Left forelimb (tissue), 1 donor: Measurements from ENCODE around the gene LCE1B.

Experiments used
- DNase-seq: peaks from one replicate; pipeline ENCODE4 v3.0.0-alpha.2; 2018; ENCODE audit warnings: low spot score

LCE1B gene

DNA sequence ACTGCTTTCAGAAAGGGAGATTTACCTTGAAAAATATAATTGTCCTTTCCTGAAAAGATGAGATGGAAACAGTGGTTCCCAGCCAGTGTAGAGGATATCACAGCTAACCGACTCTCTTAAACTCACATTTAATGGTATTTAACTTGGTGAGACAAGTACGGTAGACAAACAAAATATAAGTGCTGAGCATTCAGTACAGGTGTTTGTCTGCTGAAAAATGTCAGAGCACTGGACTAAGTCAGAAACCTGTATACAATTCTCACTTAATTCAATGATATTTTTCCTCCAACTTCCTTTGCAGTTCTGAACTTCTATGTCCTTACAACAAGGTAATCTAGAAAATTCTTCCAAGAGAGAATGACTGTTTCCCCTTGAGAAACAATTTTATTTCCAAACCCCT is at the start of gene LCE1B:
Gene LCE1B (plus strand): TSS at position 301 of the 400 bp plus-strand sequence. CDS start 476 bp downstream, outside the sequence.
- no peak for DNase-seq

- DNase-seq, result no peak
Observed at GRCh38 chr1:152768847-152769533, 42.8 kb upstream of the LCE1B start.

DNA sequence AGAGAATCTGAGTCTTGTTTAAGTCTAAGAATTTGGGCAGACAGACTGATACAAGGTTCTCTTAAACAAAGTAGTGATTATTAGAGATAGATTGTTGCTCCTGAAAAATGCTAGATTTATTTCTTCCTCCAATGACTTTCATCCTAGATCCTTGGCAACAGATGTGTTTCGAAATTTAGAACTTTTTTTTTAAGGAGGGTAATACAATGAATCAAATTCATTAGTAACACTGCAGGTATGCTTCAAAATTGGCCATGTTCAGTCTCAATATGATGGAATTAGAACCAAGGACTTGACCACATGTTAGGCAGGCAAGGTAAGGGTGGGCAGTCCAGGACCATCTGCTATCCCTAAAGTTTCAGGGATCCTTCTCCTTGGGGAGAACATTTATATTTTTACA is 41.4 kb upstream of the LCE1B start:
- no peak for DNase-seq

DNA sequence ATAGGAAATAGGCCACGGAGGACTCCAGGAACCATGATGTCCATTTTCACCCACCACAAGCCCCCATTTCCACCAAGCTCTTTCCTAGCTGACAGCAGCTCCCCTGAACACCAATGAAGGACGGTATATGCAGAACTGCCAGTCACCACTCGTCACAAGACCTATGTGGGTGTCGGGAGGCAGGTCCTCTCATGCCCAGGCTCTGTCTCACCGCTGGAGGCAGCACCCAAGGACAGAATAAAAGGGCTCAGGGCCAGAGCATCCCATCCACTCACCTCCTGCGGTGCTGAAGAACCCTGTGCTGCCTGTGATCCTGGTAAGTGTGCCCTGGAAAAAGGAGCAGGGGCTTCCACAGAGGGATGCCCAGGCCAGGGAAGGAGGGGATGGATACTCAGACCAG is 36.9 kb upstream of the LCE1B start, which contains the start of gene LCE1F:
Gene LCE1F (plus strand): TSS at position 266 of the 400 bp plus-strand sequence. CDS start 1,232 bp downstream, outside the sequence.
- no peak for DNase-seq

GRCh38 chr1:152776361-152776760 is 35.4 kb upstream of the LCE1B start:
- DNase-seq, result no peak

- DNase-seq, result no peak
Observed at GRCh38 chr1:152777510-152778137, 34.1 kb upstream of the LCE1B start.

- DNase-seq, result no peak
Observed at GRCh38 chr1:152783095-152783494, 28.7 kb upstream of the LCE1B start.

GRCh38 chr1:152786077-152786476 is 25.7 kb upstream of the LCE1B start, which contains the start of gene LCE1E:
TSS of gene LCE1E (plus strand) at chr1:152786257. CDS start at chr1:152787300, 1,043 bp downstream.
- no peak for DNase-seq

- DNase-seq, result no peak
Observed at GRCh38 chr1:152795686-152796085, 16.1 kb upstream of the LCE1B start.

DNA sequence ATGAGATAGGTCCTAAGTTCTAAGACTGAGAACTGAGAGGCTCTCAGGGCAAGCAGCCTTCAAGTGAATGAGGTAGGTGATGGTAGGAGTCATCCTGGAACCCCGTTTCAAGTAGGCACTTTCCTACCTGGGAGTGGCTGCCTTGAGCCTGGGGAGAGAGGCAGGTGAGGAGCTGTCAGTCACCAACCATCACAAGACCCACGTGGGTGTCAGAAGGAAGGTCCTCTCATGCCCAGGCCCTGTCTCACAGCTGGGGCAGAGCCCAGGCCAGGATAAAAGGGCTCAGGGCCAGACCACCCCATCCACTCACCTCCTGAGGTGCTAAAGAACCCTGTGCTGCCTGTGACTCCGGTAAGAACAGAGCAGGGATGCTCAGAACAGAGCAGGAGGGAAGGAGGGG is 15.3 kb upstream of the LCE1B start, which contains the start of gene LCE1D:
Gene LCE1D (plus strand): TSS at position 301 of the 400 bp plus-strand sequence. CDS start 1,074 bp downstream, outside the sequence.
- no peak for DNase-seq

GRCh38 chr1:152801333-152801732 is 10.4 kb upstream of the LCE1B start:
- no peak for DNase-seq

DNA sequence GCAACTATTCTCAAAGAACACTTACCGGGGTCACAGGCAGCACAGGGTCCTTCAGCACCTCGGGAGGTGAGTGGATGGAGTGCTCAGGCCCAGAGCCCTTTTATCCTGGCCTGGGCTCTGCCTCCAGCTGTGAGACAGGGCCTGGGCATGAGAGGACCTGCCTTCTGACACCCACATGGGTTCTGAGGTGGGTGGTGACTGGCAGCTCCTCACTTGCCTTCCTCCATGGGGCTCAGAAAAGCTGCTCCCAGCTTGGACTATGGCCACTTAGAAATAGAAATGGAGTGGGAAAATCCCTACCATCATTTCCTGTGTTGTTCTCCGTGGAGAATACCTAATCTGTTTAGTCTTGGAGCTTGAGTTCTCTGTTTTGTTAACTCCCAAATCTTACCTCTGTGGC is 5.2 kb upstream of the LCE1B start, which contains the start of gene LCE1C:
Gene LCE1C (minus strand): TSS at position 76 of the 400 bp plus-strand sequence. CDS start 1,173 bp downstream, outside the sequence.
- DNase-seq, result no peak

GRCh38 chr1:152811050-152811449 is 721 bp upstream of the LCE1B start:
- no peak for DNase-seq

DNA sequence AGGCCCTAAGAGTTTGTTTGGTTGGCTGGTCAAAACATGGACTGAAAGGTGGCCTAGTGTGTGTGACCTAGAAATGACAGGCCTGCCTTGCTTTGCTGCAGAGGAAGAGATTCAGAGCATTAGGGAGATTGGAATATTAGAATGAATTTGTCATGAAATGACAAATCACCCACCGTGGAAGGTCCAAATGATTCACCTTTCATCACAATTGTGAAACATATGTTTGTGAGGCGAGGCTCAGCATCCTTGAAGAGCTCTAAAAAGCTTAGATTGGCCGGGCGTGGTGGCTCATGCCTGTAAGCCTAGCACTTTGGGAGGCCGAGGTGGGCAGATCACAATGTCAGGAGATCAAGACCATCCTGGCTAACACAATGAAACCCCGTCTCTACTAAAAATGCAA is 5.5 kb downstream of the LCE1B start:
- DNase-seq, result no peak

GRCh38 chr1:152823294-152823693 is 11.5 kb downstream of the LCE1B start:
- DNase-seq, result no peak

- DNase-seq, result no peak
Observed at GRCh38 chr1:152824964-152825363, 13.2 kb downstream of the LCE1B start.

DNA sequence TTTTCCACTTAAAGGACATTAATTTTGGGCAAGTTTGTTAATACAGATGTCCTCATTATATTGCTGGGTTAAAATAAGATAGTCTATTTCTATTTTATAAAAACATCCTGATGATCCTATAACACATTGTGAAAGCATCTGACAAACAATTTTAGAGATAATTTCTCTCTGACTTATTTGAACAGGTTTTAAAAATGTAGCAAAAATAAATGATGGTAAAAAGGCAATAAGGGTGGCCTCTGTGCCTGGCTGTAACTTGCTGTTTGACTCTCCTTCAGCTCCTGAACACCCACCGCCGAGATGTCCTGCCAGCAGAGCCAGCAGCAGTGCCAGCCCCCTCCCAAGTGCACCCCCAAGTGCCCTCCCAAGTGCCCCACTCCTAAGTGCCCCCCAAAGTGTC is 15.4 kb downstream of the LCE1B start, which contains the start of gene LCE1A:
Gene LCE1A (plus strand): TSS at position 301 of the 400 bp plus-strand sequence. CDS start 0 bp downstream, at position 301.
- no peak for DNase-seq

GRCh38 chr1:152836870-152837269 is 25.1 kb downstream of the LCE1B start:
- DNase-seq, result no peak

DNA sequence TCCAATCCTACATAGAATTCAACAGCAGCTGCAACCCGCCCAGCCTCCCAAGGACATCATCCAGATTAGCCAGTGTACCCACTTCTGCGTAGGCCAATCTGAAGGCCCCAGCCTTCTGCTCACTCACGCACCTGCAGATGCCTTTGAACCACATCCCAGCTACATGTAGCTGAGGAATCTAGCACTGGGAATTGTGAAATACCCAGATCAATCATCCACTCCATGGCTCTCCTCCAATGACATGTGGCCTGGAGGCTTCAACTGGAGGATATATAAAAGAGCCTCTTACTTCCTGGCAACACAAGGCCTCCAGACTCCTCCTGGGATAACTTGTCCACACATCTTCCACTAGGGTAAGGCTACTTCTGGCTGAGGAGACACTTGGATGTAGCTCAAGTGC is 30.8 kb downstream of the LCE1B start, which contains the start of gene LCE6A:
Gene LCE6A (plus strand): TSS at position 301 of the 400 bp plus-strand sequence. CDS start 665 bp downstream, outside the sequence.
- no peak for DNase-seq

DNA sequence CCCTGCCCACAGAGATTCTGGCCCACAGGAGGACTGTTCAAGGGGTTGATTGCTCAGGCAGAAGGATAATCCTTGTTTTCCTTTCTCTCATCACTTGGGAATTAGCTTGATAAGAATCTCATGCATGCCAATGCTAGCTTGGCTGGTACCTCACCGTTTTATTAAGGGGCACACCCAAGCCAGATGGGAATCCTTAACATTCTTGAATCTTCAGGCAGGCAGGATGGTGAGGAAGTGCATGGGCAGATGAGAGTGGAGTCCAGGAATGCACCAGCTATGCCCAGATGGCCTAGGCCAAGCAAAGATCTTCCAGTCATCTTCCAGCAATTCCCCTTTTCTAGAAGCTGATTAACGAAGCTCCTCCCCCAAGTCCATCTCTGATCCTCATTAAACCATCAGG is 43.9 kb downstream of the LCE1B start:
- no peak for DNase-seq

- no peak for DNase-seq
Observed at GRCh38 chr1:152858062-152858461, 46.3 kb downstream of the LCE1B start.

DNA sequence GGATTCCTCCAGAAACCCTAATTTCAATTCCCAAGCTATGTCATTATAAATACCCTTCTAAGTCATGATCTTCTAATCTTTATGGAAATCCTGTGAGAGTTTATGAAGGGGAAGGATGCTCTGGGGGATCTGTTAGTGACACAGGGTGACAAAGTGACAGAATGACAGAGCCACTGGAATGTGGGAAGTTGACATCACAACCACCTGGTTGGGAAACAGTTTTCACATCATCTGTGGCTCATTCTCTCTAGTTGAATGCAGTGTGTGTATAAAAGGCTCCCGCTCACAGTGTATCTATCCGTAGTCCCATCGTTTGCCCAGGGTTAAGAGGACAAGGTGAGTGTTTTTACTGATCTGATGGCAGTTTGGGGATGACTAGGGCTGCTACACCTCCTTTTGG is 47.9 kb downstream of the LCE1B start, which contains the start of gene LCE7A:
Gene LCE7A (plus strand): TSS at position 301 of the 400 bp plus-strand sequence. CDS start 702 bp downstream, outside the sequence.
- no peak for DNase-seq

- no peak for DNase-seq
Observed at GRCh38 chr1:152860129-152860528, 48.4 kb downstream of the LCE1B start.
